Astrocyte of the cerebellum (primary cell): Measurements from ENCODE around the gene CTNNA3.

ENCODE experiments used
- DNase-seq: peaks from one replicate; pipeline ENCODE4 v3.0.0-alpha.2; 2011; ENCODE audit warnings: low read depth
- H3K4me3 ChIP-seq: 2 replicates; pipeline ENCODE4 v1.5.1; 2011; ENCODE audit warnings: mild to moderate bottlenecking, low read depth, low read length, moderate library complexity
- CTCF ChIP-seq: IDR thresholded peaks from 2 replicates; pipeline ENCODE4 v1.5.1; 2012; ENCODE audit warnings: low read length, low read depth, moderate library complexity, mild to moderate bottlenecking; ENCODE audit errors: missing control alignments
- in situ Hi-C: cut with HindIII; loops from 2 replicates; pipeline ENCODE4 v1.10.0; 2017; ENCODE audit warnings: low sequenced_read_pairs

CTNNA3 gene

GRCh38 chr10:66717231-66717981 is 978.6 kb downstream of the CTNNA3 start:
- H3K4me3 ChIP-seq: no peak overlapping the region
- no peak for DNase-seq
- in situ Hi-C loops: no loop called here
- TF ChIP-seq CTCF: no peak

- in situ Hi-C loops: no loop called here
- no peak overlapping the region for H3K4me3 ChIP-seq
- no peak for DNase-seq
- no peak for TF ChIP-seq CTCF
Measured at GRCh38 chr10:66714741-66715140, 981.3 kb downstream of the CTNNA3 start.

GRCh38 chr10:66713387-66713786 is 982.6 kb downstream of the CTNNA3 start:
- no peak overlapping the region for H3K4me3 ChIP-seq
- TF ChIP-seq CTCF: no peak
- in situ Hi-C loops: no loop called here
- DNase-seq: no peak

- no peak for DNase-seq
- no peak for TF ChIP-seq CTCF
- H3K4me3 ChIP-seq: no peak overlapping the region
- in situ Hi-C loops: no loop called here
Measured at GRCh38 chr10:66698069-66698468, 997.9 kb downstream of the CTNNA3 start.

- H3K4me3 ChIP-seq: no peak overlapping the region
- no peak for TF ChIP-seq CTCF
- in situ Hi-C loops: no loop called here
- no peak for DNase-seq
Measured at GRCh38 chr10:66695046-66695445, 1000.9 kb downstream of the CTNNA3 start.

GRCh38 chr10:66684581-66684980 is 1011.4 kb downstream of the CTNNA3 start:
- DNase-seq: no peak
- no peak for TF ChIP-seq CTCF
- in situ Hi-C loops: no loop called here
- no peak overlapping the region for H3K4me3 ChIP-seq
